Esophagus muscularis mucosa (tissue), 4 donors: ENCODE results near the gene EML6. TPM values are rescaled to one million over a fixed set of nuclear protein-coding genes. Genes with fewer than 3 reads are reported as not detected.

ENCODE experiments used
- DNase-seq: peaks from one replicate; pipeline ENCODE4 v3.0.0-alpha.2; 2017; ENCODE audit errors: extremely low spot score
- H3K27ac ChIP-seq, 4 donors: fragments of 200-600 bp; sonication (generic); replicated peaks in 1 of 4; 1 replicate in 3 of 4; 2 replicates in 1 of 4; pipeline ENCODE4 v1.5.1; 2016 to 2019; ENCODE audit warnings: mild to moderate bottlenecking in 1 of 4
- H3K27me3 ChIP-seq, 4 donors: fragments of 200-600 bp; sonication (generic); one replicate each; pipeline versions ENCODE4 v1.5.1 to v1.6.0; 2016 to 2019
- H3K36me3 ChIP-seq, 4 donors: fragments of 200-600 bp; sonication (generic); one replicate each; pipeline ENCODE4 v1.5.1; 2016 to 2019
- H3K4me1 ChIP-seq, 4 donors: fragments of 200-600 bp; sonication (generic); one replicate each; pipeline ENCODE4 v1.5.1; 2016 to 2019
- H3K4me3 ChIP-seq, 4 donors: fragments of 200-600 bp; sonication (generic); 1 replicate in 2 of 4; 2 replicates in 2 of 4; pipeline ENCODE4 v1.5.1; 2016 to 2019; ENCODE audit warnings: mild to moderate bottlenecking in 4 of 4, moderate library complexity in 1 of 4
- H3K9me3 ChIP-seq, 4 donors: fragments of 200-600 bp; sonication (generic); 1 replicate in 3 of 4; 2 replicates in 1 of 4; pipeline ENCODE4 v1.5.1; 2016 to 2019
- EP300 ChIP-seq: sonication (generic); formaldehyde crosslinking; IDR thresholded peaks from one replicate; pipeline ENCODE4 v1.6.1; 2017; ENCODE audit warnings: antibody characterized with exemption
- POLR2A ChIP-seq: fragments of 450-650 bp; IDR thresholded peaks from one replicate; pipeline ENCODE4 v1.6.1; 2017; ENCODE audit warnings: antibody characterized with exemption, moderate library complexity, mild to moderate bottlenecking, low read depth
- POLR2AphosphoS5 ChIP-seq, 2 donors: sonication (generic); formaldehyde crosslinking; IDR thresholded peaks; one replicate each; pipeline ENCODE4 v1.6.1; 2017; ENCODE audit warnings: antibody characterized with exemption in 2 of 2
- WGBS: methylation state at CpG from one replicate; pipeline ENCODE4 v1.1.5; 2018; 5-methylcytosine and 5-hydroxymethylcytosine counted together
- intact Hi-C: fragments of 100-400 bp; cut with DNase I; formaldehyde crosslinking; loops from one replicate; pipeline ENCODE4 v1.15.1; 2023
- total RNA-seq, 4 donors: library from RNA; depleted of rRNA; stranded (reverse); fragments of >200 nt; gene quantifications; one replicate each; pipeline versions ENCODE4 v1.1.0 to v1.2.1, GENCODE V29; 2016
- TF ChIP-seq, protein P1 (sequence below), 3 experiments: fragments of 200-600 bp in 2 of 3; fragments of 450-650 bp in 1 of 3; sonication (generic) in 2 of 3; IDR thresholded peaks; one replicate each; pipeline ENCODE4 v1.5.1; 2017 to 2019; ENCODE audit warnings: antibody characterized with exemption in 3 of 3, mild to moderate bottlenecking in 2 of 3, moderate library complexity in 1 of 3

Gene EML6
- total RNA-seq, 4 donors from 2014 or later = 0.75 to 4.6 (median 0.89) TPM

DNA sequence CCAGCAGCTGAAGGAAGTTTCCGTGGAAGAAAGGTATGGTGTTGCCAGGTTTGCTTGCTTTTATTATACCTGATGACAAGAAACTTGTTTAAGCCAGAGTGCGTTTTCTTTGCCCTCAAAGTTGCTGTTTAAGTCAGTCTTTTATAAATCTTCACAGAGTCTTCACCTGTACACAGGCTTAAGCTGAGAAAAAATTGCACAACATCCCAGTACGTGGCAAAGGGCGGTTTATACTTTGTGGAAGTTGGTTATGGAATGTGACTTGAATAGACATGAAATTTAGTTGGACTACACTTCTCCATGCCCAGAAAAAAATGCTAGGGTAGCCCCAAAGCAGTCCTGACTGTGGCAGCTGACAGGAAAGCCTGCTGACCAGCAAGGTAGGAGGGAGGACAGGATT lies 205.3 kb downstream of the EML6 start:
- Histone ChIP-seq H3K27ac (no peak overlapping the region), H3K4me1 (no peaks in the 10 kb centered on the region), H3K9me3 (no peaks in the 10 kb centered on the region), H3K36me3 (no peaks in the 10 kb centered on the region), H3K4me3 (no peak overlapping the region), H3K27me3 (no peaks in the 10 kb centered on the region)
- DNase-seq = peak; percentile 55
- intact Hi-C loops = no loop called here
- WGBS = 88% methylated on average over 4 of the region's 4 CpGs
- no peak for TF ChIP-seq EP300
- no peak for TF ChIP-seq POLR2A
- TF ChIP-seq, protein P1, sequence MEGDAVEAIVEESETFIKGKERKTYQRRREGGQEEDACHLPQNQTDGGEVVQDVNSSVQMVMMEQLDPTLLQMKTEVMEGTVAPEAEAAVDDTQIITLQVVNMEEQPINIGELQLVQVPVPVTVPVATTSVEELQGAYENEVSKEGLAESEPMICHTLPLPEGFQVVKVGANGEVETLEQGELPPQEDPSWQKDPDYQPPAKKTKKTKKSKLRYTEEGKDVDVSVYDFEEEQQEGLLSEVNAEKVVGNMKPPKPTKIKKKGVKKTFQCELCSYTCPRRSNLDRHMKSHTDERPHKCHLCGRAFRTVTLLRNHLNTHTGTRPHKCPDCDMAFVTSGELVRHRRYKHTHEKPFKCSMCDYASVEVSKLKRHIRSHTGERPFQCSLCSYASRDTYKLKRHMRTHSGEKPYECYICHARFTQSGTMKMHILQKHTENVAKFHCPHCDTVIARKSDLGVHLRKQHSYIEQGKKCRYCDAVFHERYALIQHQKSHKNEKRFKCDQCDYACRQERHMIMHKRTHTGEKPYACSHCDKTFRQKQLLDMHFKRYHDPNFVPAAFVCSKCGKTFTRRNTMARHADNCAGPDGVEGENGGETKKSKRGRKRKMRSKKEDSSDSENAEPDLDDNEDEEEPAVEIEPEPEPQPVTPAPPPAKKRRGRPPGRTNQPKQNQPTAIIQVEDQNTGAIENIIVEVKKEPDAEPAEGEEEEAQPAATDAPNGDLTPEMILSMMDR (IDR thresholded peaks at IDR 0.05) = no peak
- no peak for TF ChIP-seq POLR2AphosphoS5 (IDR thresholded peaks at IDR 0.05)

DNA sequence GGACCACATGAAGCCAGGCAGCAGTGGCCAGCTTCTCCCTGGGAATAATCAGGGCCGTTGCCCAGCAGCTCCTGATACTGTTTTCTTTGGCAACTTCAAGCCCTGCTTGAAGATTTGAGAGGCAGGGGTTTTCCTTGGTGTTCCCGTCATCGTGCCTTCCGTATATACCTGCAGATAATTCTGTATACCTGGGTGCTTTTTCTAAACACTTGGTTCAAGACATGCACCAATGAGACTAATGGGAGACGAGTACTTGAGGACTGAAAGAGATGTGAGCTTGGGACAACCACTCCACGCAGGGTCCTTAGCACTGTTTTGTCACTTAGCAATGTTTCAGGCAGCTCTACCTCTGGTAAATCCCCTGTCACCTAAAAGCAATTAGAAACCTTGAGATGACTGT lies 208.0 kb downstream of the EML6 start:
- no peaks in the 10 kb centered on the region for H3K4me1 ChIP-seq
- H3K27me3 ChIP-seq = no peaks in the 10 kb centered on the region
- no peak for DNase-seq
- H3K27ac ChIP-seq = no peak overlapping the region
- intact Hi-C loops = no loop called here
- no peak for TF ChIP-seq EP300
- no peak for TF ChIP-seq POLR2AphosphoS5 (IDR thresholded peaks at IDR 0.05)
- TF ChIP-seq, protein P1 (IDR thresholded peaks at IDR 0.05) = no peak
- no peak for TF ChIP-seq POLR2A
- H3K9me3 ChIP-seq = no peaks in the 10 kb centered on the region
- H3K36me3 ChIP-seq = no peaks in the 10 kb centered on the region
- 82% methylated on average over 6 of the region's 6 CpGs for WGBS
- no peak overlapping the region for H3K4me3 ChIP-seq

DNA sequence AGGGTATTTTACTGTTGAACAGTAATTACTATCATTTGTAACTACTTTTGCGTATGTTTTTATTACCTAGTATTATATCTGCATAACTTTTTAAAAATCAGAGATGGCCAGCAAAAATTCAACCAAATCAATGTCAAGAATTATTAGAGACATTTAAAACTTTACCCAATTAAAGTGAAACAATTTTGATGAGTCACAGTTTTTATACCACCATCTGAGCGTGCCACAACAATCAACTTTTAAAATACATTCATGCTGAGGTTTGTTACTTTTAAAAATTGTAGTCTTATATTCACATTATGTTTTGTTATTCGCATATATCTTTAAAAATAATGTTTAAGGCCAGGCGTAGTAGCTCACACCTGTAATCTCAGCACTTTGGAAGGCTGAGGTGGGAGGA lies 211.9 kb downstream of the EML6 start:
- H3K27me3 ChIP-seq = no peaks in the 10 kb centered on the region
- H3K27ac ChIP-seq = no peak overlapping the region
- no peaks in the 10 kb centered on the region for H3K36me3 ChIP-seq
- H3K9me3 ChIP-seq = peaks cover 0 to 10% (median 3%) of the 10 kb centered on the region in 4 donors
- no peak overlapping the region for H3K4me3 ChIP-seq
- DNase-seq = no peak
- no peaks in the 10 kb centered on the region for H3K4me1 ChIP-seq
- TF ChIP-seq POLR2AphosphoS5 (IDR thresholded peaks at IDR 0.05) (no peak), POLR2A (no peak), EP300 (no peak)
- TF ChIP-seq, protein P1 (IDR thresholded peaks at IDR 0.05) = no peak
- intact Hi-C loops = no loop called here
- WGBS = 92% methylated on average over 4 of the region's 4 CpGs

GRCh38 chr2:54936766-54937165 lies 213.3 kb downstream of the EML6 start:
- Histone ChIP-seq H3K4me3 (no peak overlapping the region), H3K27ac (no peak overlapping the region), H3K27me3 (no peaks in the 10 kb centered on the region), H3K36me3 (no peaks in the 10 kb centered on the region), H3K4me1 (no peaks in the 10 kb centered on the region), H3K9me3 (peaks cover 0 to 10% (median 3%) of the 10 kb centered on the region in 4 donors)
- intact Hi-C loops = no loop called here
- no peak for DNase-seq
- TF ChIP-seq EP300 (no peak), POLR2AphosphoS5 (IDR thresholded peaks at IDR 0.05) (no peak), POLR2A (no peak)
- TF ChIP-seq, protein P1 (IDR thresholded peaks at IDR 0.05) = no peak
- 81% methylated on average over 8 of the region's 8 CpGs for WGBS

- no peak overlapping the region for H3K27ac ChIP-seq
- WGBS = 93% methylated on average over 7 of the region's 7 CpGs
- H3K4me1 ChIP-seq = no peaks in the 10 kb centered on the region
- intact Hi-C loops = no loop called here
- peak; percentile 64 for DNase-seq
- no peaks in the 10 kb centered on the region for H3K27me3 ChIP-seq
- H3K4me3 ChIP-seq = no peak overlapping the region
- no peaks in the 10 kb centered on the region for H3K36me3 ChIP-seq
- TF ChIP-seq EP300 (no peak), POLR2AphosphoS5 (IDR thresholded peaks at IDR 0.05) (no peak), POLR2A (no peak)
- TF ChIP-seq, protein P1 (IDR thresholded peaks at IDR 0.05) = no peak
- peaks cover 0 to 10% (median 3%) of the 10 kb centered on the region in 4 donors for H3K9me3 ChIP-seq
These were observed 216.1 kb downstream of the EML6 start for GRCh38 chr2:54939446-54940118.
